Osteocyte (in vitro differentiated cells): Measurements from ENCODE around the gene CDH4. TPM values are rescaled to one million over a fixed set of nuclear protein-coding genes. Genes with fewer than 3 reads are reported as not detected.

Experiments
- DNase-seq: peaks from one replicate; pipeline ENCODE4 v3.0.0; 2021; ENCODE audit warnings: mixed read lengths; ENCODE audit not compliant: unreplicated experiment; ENCODE audit errors: extremely low spot score
- H3K27ac Mint-ChIP-seq: one replicate; pipeline ENCODE4 v1.8.0; 2021; ENCODE audit warnings: mild to moderate bottlenecking, mixed read lengths; ENCODE audit not compliant: unreplicated experiment
- H3K27me3 Mint-ChIP-seq: one replicate; pipeline ENCODE4 v1.8.0; 2021; ENCODE audit warnings: mixed read lengths; ENCODE audit not compliant: unreplicated experiment
- H3K36me3 Mint-ChIP-seq: one replicate; pipeline ENCODE4 v1.8.0; 2021; ENCODE audit warnings: mixed read lengths; ENCODE audit not compliant: unreplicated experiment
- H3K4me1 Mint-ChIP-seq: one replicate; pipeline ENCODE4 v1.8.0; 2021; ENCODE audit warnings: mixed read lengths; ENCODE audit not compliant: unreplicated experiment
- H3K4me3 Mint-ChIP-seq: one replicate; pipeline ENCODE4 v1.8.0; 2021; ENCODE audit warnings: mild to moderate bottlenecking, moderate library complexity, mixed read lengths; ENCODE audit not compliant: unreplicated experiment
- H3K9me3 Mint-ChIP-seq: one replicate; pipeline ENCODE4 v1.8.0; 2021; ENCODE audit warnings: mixed read lengths; ENCODE audit not compliant: unreplicated experiment
- CTCF ChIP-seq: fragments of 200-600 bp; sonication (generic); IDR thresholded peaks from 2 replicates; pipeline ENCODE4 v1.5.0; 2021; ENCODE audit warnings: antibody characterized with exemption, mild to moderate bottlenecking, moderate library complexity
- total RNA-seq: library from RNA; stranded (reverse); gene quantifications from 2 replicates; pipeline ENCODE4 v1.2.1, GENCODE V29; 2021

Gene CDH4
- total RNA-seq, 1 donor from 2014 or later, result 1.3 TPM

- H3K36me3 Mint-ChIP-seq, result no peaks in the 10 kb centered on the region
- H3K4me1 Mint-ChIP-seq, result no peaks in the 10 kb centered on the region
- no peak overlapping the region for H3K4me3 Mint-ChIP-seq
- TF ChIP-seq CTCF, result no peak
- DNase-seq, result no peak
- H3K27ac Mint-ChIP-seq, result no peak overlapping the region
- H3K27me3 Mint-ChIP-seq, result no peaks in the 10 kb centered on the region
- H3K9me3 Mint-ChIP-seq, result peaks cover 13% of the 10 kb centered on the region
Measured at GRCh38 chr20:61598586-61598985, 346.5 kb downstream of the CDH4 start.

GRCh38 chr20:61599061-61599531, 347.0 kb downstream of the CDH4 start:
- Mint-ChIP-seq H3K27ac (no peak overlapping the region), H3K9me3 (peaks cover 13% of the 10 kb centered on the region), H3K27me3 (no peaks in the 10 kb centered on the region), H3K36me3 (no peaks in the 10 kb centered on the region), H3K4me1 (no peaks in the 10 kb centered on the region), H3K4me3 (no peak overlapping the region)
- TF ChIP-seq CTCF, result no peak
- no peak for DNase-seq

- DNase-seq, result no peak
- no peak overlapping the region for H3K27ac Mint-ChIP-seq
- TF ChIP-seq CTCF, result no peak
- H3K9me3 Mint-ChIP-seq, result peaks cover 12% of the 10 kb centered on the region
- no peak overlapping the region for H3K4me3 Mint-ChIP-seq
- no peaks in the 10 kb centered on the region for H3K27me3 Mint-ChIP-seq
- no peaks in the 10 kb centered on the region for H3K4me1 Mint-ChIP-seq
- no peaks in the 10 kb centered on the region for H3K36me3 Mint-ChIP-seq
Measured at GRCh38 chr20:61599541-61599992, 347.5 kb downstream of the CDH4 start.

GRCh38 chr20:61600016-61600415, 348.0 kb downstream of the CDH4 start:
- H3K36me3 Mint-ChIP-seq, result no peaks in the 10 kb centered on the region
- H3K4me3 Mint-ChIP-seq, result no peak overlapping the region
- no peaks in the 10 kb centered on the region for H3K4me1 Mint-ChIP-seq
- H3K27me3 Mint-ChIP-seq, result no peaks in the 10 kb centered on the region
- no peak overlapping the region for H3K27ac Mint-ChIP-seq
- H3K9me3 Mint-ChIP-seq, result peaks cover 8% of the 10 kb centered on the region
- DNase-seq, result no peak
- no peak for TF ChIP-seq CTCF

GRCh38 chr20:61601361-61601760, 349.3 kb downstream of the CDH4 start:
- H3K9me3 Mint-ChIP-seq, result peaks cover 4% of the 10 kb centered on the region
- no peak for DNase-seq
- no peaks in the 10 kb centered on the region for H3K4me1 Mint-ChIP-seq
- TF ChIP-seq CTCF, result no peak
- H3K4me3 Mint-ChIP-seq, result no peak overlapping the region
- no peaks in the 10 kb centered on the region for H3K36me3 Mint-ChIP-seq
- H3K27me3 Mint-ChIP-seq, result peaks cover 2% of the 10 kb centered on the region
- no peak overlapping the region for H3K27ac Mint-ChIP-seq
